Astrocyte of the cerebellum (primary cell): ENCODE data around the gene CCDC136.
A peak's percentile ranks its signal among the peaks of the same experiment; 100 is the strongest.

Experiments used
- DNase-seq: peaks from one replicate; pipeline ENCODE4 v3.0.0-alpha.2; 2011; ENCODE audit warnings: low read depth
- H3K4me3 ChIP-seq: 2 replicates; pipeline ENCODE4 v1.5.1; 2011; ENCODE audit warnings: mild to moderate bottlenecking, low read depth, low read length, moderate library complexity
- CTCF ChIP-seq: IDR thresholded peaks from 2 replicates; pipeline ENCODE4 v1.5.1; 2012; ENCODE audit warnings: low read length, low read depth, moderate library complexity, mild to moderate bottlenecking; ENCODE audit errors: missing control alignments
- in situ Hi-C: cut with HindIII; loops from 2 replicates; pipeline ENCODE4 v1.10.0; 2017; ENCODE audit warnings: low sequenced_read_pairs

Gene CCDC136

GRCh38 chr7:128860158-128861073, 68.6 kb downstream of the CCDC136 start:
- in situ Hi-C loops: no loop called here
- DNase-seq: peak; percentile 49
- peak; percentile 23 for TF ChIP-seq CTCF
- no peak overlapping the region for H3K4me3 ChIP-seq

- DNase-seq: no peak
- peak overlapping the region; percentile 96 for H3K4me3 ChIP-seq
- in situ Hi-C loops: no loop called here
- no peak for TF ChIP-seq CTCF
Measured at GRCh38 chr7:128861957-128862570, 70.3 kb downstream of the CCDC136 start.

DNA sequence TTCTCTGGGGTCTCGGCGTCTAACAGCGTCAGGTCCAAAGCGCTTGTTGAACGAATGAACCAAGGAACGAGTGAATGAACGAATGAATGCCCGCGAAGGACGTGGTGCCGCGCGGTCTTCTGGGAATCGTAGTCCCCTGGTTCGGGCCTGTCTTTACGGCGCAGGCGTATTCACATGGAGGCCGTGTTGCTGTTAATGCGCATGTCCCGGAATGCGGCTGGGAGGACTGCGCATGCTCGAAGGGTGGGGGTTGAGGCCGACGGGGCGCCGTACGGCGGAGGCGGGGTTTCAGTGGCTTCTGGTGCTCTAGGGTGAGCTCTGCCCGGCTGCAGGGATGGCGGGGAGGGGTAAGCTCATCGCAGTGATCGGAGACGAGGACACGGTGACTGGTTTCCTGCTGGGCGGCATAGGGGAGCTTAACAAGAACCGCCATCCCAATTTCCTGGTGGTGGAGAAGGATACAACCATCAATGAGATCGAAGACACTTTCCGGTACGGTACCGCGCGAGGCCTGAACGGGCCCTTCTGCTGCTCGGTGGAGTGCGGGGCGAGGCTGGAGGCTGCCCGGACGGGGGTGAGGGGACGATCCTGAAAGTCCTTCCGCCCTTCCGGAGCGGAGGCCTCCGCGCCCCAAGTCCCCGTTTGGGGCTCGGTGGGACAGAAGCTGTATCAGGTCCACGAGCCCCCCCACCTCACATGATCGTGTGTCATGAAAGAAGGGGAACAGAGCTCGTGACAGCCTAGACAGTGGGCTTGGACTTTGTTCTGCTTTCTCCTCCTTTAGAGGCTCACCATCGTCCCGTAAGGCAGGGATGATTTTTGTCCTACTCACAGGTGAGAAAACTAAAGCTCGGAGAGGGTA, 71.0 kb downstream of the CCDC136 start, which contains the start of gene ATP6V1F:
Gene ATP6V1F, plus strand, starts transcription at position 286 of the 862 bp plus-strand sequence. Its CDS starts 49 bp downstream, at position 335.
- peak; percentile 91 for DNase-seq
- peak within 1 kb of the TSS; percentile 96 for H3K4me3 ChIP-seq
- in situ Hi-C loops: no loop called here
- TF ChIP-seq CTCF: no peak

DNA sequence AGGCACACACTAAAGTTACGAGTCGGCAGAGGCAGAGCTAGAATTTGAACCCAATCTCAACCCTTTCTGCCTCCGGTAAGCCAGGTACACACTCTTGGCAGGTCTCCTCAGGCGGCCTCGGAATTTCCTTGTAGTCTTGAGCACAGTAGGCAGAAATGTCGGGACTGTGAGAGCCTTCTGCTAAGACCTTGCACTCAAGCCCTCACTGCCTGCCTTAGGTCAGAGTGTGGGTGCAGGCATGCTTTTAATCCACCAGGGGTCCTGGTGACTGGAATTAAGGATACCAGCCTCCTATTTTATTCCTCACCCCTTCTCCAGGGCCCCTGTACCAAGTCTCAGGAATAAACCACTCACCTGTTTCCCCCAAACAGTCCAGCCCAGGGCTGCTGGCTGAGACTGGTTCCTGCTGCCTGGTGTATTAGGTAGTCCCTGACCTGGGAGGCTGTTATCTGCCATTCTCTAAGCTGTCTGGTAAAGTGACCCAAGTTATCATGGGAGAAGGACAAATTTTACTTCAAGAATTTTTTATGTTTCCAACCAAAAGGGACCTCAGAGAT, 71.7 kb downstream of the CCDC136 start:
- TF ChIP-seq CTCF: peak; percentile 71
- peak; percentile 57 for DNase-seq
- H3K4me3 ChIP-seq: peak overlapping the region; percentile 96
- in situ Hi-C loops: no loop called here

- DNase-seq: no peak
- no peak for TF ChIP-seq CTCF
- in situ Hi-C loops: no loop called here
- H3K4me3 ChIP-seq: no peak overlapping the region
Measured at GRCh38 chr7:128865303-128865702, 73.5 kb downstream of the CCDC136 start.
